Measurements from ENCODE around the gene NUP98.
"Not testable (repeated sequence)": the region's sequence is repeated elsewhere in the genome, so short reads cannot be mapped to it uniquely, and the experiment has no call there.

Gene NUP98

DNA sequence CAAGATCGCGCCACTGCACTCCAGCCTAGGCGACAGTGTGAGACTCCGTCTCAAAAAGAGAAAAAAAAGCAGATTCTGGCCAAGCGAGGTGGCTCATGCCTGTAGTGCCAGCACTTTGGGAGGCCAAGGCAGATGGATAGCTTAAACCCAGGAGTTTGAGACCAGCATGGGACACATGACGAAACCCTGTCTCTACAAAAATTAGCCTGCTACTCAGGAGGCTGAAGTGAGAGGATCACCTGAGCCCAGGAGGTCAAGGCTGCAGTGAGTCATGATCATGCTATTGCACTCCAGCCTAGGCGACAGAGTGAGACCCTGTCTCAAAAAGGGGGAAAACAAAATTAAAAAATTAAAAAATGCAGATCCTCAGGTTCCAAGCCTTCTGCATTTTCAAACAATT lies 25.0 kb upstream of the NUP98 start:
- H3K9me3 ChIP-seq (ENCODE audit: control extremely low read depth in 1 of 5, control insufficient read depth in 4 of 5, insufficient read depth in 2 of 5, low read depth in 1 of 5, low read length in 4 of 5): no peaks in the 10 kb centered on the region
- CTCF ChIA-PET: interaction anchor here (0.6 to 11.9 kb wide), 8 partner anchors 12 to 251 kb away, joined by 3 to 266 read pairs (median 6); partner anchors contain the start of genes PGAP2 and RHOG
- POLR2A ChIA-PET: no interaction called here
- DNase-seq: no peak
- H3K27ac ChIP-seq (ENCODE audit: insufficient read depth in 1 of 2, low read depth in 1 of 2, low read length in 2 of 2, poor library complexity in 1 of 2, severe bottlenecking in 2 of 2): no peak overlapping the region
- peaks cover 3 to 44% (median 20%) of the 10 kb centered on the region in 4 experiments for H3K36me3 ChIP-seq (ENCODE audit: control insufficient read depth in 4 of 4, insufficient read depth in 4 of 4, low read length in 3 of 4)
- H3K27me3 ChIP-seq (replicated peaks in 2 of 5; ENCODE audit: control insufficient read depth in 4 of 5, insufficient read depth in 5 of 5, low read length in 4 of 5): no peaks in the 10 kb centered on the region
- no peak overlapping the region for H3K4me3 ChIP-seq (ENCODE audit: control insufficient read depth in 1 of 7, extremely low read depth in 1 of 7, insufficient read depth in 4 of 7, low read depth in 2 of 7, low read length in 6 of 7)
- H3K4me1 ChIP-seq (ENCODE audit: control extremely low read depth in 1 of 4, control insufficient read depth in 4 of 4, insufficient read depth in 4 of 4, low read length in 3 of 4): peaks cover 0 to 16% (median 8%) of the 10 kb centered on the region in 4 experiments
- 95% methylated on average over 6 of the region's 7 CpGs for WGBS (ENCODE audit: insufficient coverage)

DNA sequence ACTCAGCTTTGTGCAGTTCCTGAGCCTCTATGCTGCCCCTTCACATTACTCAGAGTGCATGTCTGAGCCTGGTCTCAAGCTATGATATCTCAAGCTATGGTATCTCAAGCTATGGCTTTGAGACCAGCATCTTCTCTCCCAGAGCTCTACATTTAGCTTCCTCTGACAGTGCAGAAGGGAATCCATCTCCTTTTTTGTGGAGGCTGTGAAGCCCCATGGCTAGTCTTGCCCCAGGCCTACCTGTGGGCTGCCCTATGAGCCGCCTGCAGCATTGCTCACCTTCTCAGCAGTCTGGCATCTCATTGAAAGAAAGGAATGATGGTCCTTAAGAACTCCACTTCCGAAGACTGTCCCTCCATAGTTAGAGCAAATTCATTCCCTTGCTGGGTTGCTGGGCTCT lies 23.6 kb upstream of the NUP98 start:
- H3K4me3 ChIP-seq (ENCODE audit: control insufficient read depth in 1 of 7, extremely low read depth in 1 of 7, insufficient read depth in 4 of 7, low read depth in 2 of 7, low read length in 6 of 7): no peak overlapping the region
- no peak overlapping the region for H3K27ac ChIP-seq (ENCODE audit: insufficient read depth in 1 of 2, low read depth in 1 of 2, low read length in 2 of 2, poor library complexity in 1 of 2, severe bottlenecking in 2 of 2)
- peaks cover 0 to 19% (median 11%) of the 10 kb centered on the region in 4 experiments for H3K4me1 ChIP-seq (ENCODE audit: control extremely low read depth in 1 of 4, control insufficient read depth in 4 of 4, insufficient read depth in 4 of 4, low read length in 3 of 4)
- H3K9me3 ChIP-seq (ENCODE audit: control extremely low read depth in 1 of 5, control insufficient read depth in 4 of 5, insufficient read depth in 2 of 5, low read depth in 1 of 5, low read length in 4 of 5): no peaks in the 10 kb centered on the region
- H3K27me3 ChIP-seq (replicated peaks in 2 of 5; ENCODE audit: control insufficient read depth in 4 of 5, insufficient read depth in 5 of 5, low read length in 4 of 5): no peaks in the 10 kb centered on the region
- WGBS (ENCODE audit: insufficient coverage): 83% methylated on average over 1 of the region's 2 CpGs
- H3K36me3 ChIP-seq (ENCODE audit: control insufficient read depth in 4 of 4, insufficient read depth in 4 of 4, low read length in 3 of 4): peaks cover 0 to 34% (median 12%) of the 10 kb centered on the region in 4 experiments
- ChIA-PET POLR2A (no interaction called here), CTCF (interaction anchor here (1.2 to 11.9 kb wide), 5 partner anchors 8 to 252 kb away, joined by 3 to 266 read pairs (median 18); partner anchors contain the start of genes PGAP2 and RHOG)
- no peak for DNase-seq

DNA sequence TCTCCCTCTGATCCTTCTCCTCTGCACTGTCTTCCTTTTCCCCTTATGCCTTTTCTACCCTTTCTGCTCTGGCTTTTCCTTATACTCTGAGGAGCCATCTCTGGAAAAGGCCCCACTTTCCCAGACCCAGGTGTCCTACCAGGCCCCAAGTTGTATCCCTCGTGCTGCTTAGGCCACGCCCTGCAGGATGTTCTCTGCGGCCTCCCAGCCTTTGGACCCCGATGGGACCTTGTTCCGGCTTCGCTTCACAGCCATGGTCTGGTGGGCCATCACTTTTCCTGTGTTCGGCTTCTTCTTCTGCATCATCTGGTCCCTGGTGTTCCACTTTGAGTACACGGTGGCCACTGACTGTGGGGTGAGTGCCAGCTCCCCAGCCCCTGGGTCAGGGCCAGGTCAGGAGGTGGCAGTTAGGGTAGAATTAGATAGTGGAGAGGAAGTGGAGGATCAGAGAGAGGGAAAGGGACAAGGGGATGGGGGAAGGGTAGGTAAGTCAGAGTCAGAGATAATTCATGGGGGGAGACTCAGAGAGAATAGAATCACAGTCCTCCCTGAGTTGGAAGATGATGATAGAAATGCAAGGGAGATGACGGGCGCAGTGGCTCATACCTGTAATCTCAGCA lies 19.9 kb upstream of the NUP98 start:
- peaks cover 0 to 10% (median 5%) of the 10 kb centered on the region in 4 experiments for H3K4me1 ChIP-seq (ENCODE audit: control extremely low read depth in 1 of 4, control insufficient read depth in 4 of 4, insufficient read depth in 4 of 4, low read length in 3 of 4)
- no peaks in the 10 kb centered on the region for H3K27me3 ChIP-seq (replicated peaks in 2 of 5; ENCODE audit: control insufficient read depth in 4 of 5, insufficient read depth in 5 of 5, low read length in 4 of 5)
- no peak for DNase-seq
- H3K4me3 ChIP-seq (ENCODE audit: control insufficient read depth in 1 of 7, extremely low read depth in 1 of 7, insufficient read depth in 4 of 7, low read depth in 2 of 7, low read length in 6 of 7): no peak overlapping the region
- ChIA-PET CTCF (interaction anchor here (0.8 to 11.9 kb wide), 6 partner anchors 7 to 256 kb away, joined by 3 to 266 read pairs (median 8); partner anchors contain the start of genes PGAP2 and RHOG), POLR2A (no interaction called here)
- no peaks in the 10 kb centered on the region for H3K9me3 ChIP-seq (ENCODE audit: control extremely low read depth in 1 of 5, control insufficient read depth in 4 of 5, insufficient read depth in 2 of 5, low read depth in 1 of 5, low read length in 4 of 5)
- no peak overlapping the region for H3K27ac ChIP-seq (ENCODE audit: insufficient read depth in 1 of 2, low read depth in 1 of 2, low read length in 2 of 2, poor library complexity in 1 of 2, severe bottlenecking in 2 of 2)
- H3K36me3 ChIP-seq (ENCODE audit: control insufficient read depth in 4 of 4, insufficient read depth in 4 of 4, low read length in 3 of 4): peaks cover 0 to 16% (median 4%) of the 10 kb centered on the region in 4 experiments
- WGBS (ENCODE audit: insufficient coverage): 87% methylated on average over 10 of the region's 10 CpGs

DNA sequence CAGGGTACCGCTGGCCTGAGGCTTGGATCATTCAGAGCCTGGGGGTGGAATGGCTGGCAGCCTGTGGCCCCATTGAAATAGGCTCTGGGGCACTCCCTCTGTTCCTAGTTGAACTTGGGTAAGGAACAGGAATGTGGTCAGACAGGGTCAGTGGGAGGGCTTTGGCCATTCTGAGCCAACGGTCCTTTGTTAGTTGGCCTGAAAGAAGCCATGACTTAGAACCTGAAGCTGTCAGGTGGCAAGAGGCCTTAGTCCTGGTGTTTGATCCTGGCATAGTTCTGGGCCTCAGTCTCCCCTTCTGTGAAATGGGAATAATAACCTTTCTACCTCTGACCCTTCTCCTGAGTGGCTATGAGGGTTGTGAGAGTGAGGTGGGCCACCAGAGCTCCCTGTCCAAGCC lies 19.3 kb upstream of the NUP98 start:
- Histone ChIP-seq H3K9me3 (ENCODE audit: control extremely low read depth in 1 of 5, control insufficient read depth in 4 of 5, insufficient read depth in 2 of 5, low read depth in 1 of 5, low read length in 4 of 5) (no peaks in the 10 kb centered on the region), H3K27me3 (replicated peaks in 2 of 5; ENCODE audit: control insufficient read depth in 4 of 5, insufficient read depth in 5 of 5, low read length in 4 of 5) (no peaks in the 10 kb centered on the region), H3K4me1 (ENCODE audit: control extremely low read depth in 1 of 4, control insufficient read depth in 4 of 4, insufficient read depth in 4 of 4, low read length in 3 of 4) (peaks cover 0 to 10% (median 5%) of the 10 kb centered on the region in 4 experiments), H3K36me3 (ENCODE audit: control insufficient read depth in 4 of 4, insufficient read depth in 4 of 4, low read length in 3 of 4) (peaks cover 0 to 16% (median 4%) of the 10 kb centered on the region in 4 experiments), H3K27ac (ENCODE audit: insufficient read depth in 1 of 2, low read depth in 1 of 2, low read length in 2 of 2, poor library complexity in 1 of 2, severe bottlenecking in 2 of 2) (no peak overlapping the region), H3K4me3 (ENCODE audit: control insufficient read depth in 1 of 7, extremely low read depth in 1 of 7, insufficient read depth in 4 of 7, low read depth in 2 of 7, low read length in 6 of 7) (no peak overlapping the region)
- ChIA-PET CTCF (interaction anchor here (0.8 to 11.9 kb wide), 7 partner anchors 6 to 256 kb away, joined by 3 to 266 read pairs (median 6); partner anchors contain the start of genes PGAP2 and RHOG), POLR2A (no interaction called here)
- no peak for DNase-seq
- 83% methylated on average over 1 of the region's 2 CpGs for WGBS (ENCODE audit: insufficient coverage)

DNA sequence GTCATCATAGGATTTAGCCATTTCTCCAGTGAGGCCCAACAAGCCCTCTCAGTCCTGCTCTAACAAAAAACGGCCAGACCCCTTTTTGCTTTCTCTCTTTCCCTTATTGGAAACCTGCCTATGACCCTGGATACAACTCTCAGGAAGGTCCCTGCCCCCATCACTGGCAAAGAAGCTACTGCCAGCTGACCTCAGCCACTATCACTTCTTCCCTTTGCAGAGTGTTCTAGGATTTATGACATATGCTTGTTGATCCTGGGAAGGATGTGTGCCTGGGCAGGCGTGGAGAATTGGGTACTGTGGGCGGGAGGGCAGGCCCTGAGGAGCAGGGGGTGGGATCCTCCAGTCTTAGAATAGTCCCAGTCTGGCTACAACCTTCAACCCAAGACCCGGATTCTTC lies 18.5 kb upstream of the NUP98 start:
- Histone ChIP-seq H3K9me3 (ENCODE audit: control extremely low read depth in 1 of 5, control insufficient read depth in 4 of 5, insufficient read depth in 2 of 5, low read depth in 1 of 5, low read length in 4 of 5) (no peaks in the 10 kb centered on the region), H3K27ac (ENCODE audit: insufficient read depth in 1 of 2, low read depth in 1 of 2, low read length in 2 of 2, poor library complexity in 1 of 2, severe bottlenecking in 2 of 2) (no peak overlapping the region), H3K4me1 (ENCODE audit: control extremely low read depth in 1 of 4, control insufficient read depth in 4 of 4, insufficient read depth in 4 of 4, low read length in 3 of 4) (peaks cover 0 to 10% (median 5%) of the 10 kb centered on the region in 4 experiments), H3K4me3 (ENCODE audit: control insufficient read depth in 1 of 7, extremely low read depth in 1 of 7, insufficient read depth in 4 of 7, low read depth in 2 of 7, low read length in 6 of 7) (no peak overlapping the region), H3K27me3 (replicated peaks in 2 of 5; ENCODE audit: control insufficient read depth in 4 of 5, insufficient read depth in 5 of 5, low read length in 4 of 5) (no peaks in the 10 kb centered on the region), H3K36me3 (ENCODE audit: control insufficient read depth in 4 of 4, insufficient read depth in 4 of 4, low read length in 3 of 4) (peaks cover 0 to 19% (median 7%) of the 10 kb centered on the region in 4 experiments)
- WGBS (ENCODE audit: insufficient coverage): 83% methylated on average over 2 of the region's 4 CpGs
- POLR2A ChIA-PET: no interaction called here
- DNase-seq: no peak
- CTCF ChIA-PET: interaction anchor here (1.4 to 11.9 kb wide), 6 partner anchors 4 to 257 kb away, joined by 4 to 266 read pairs (median 72); partner anchors contain the start of genes PGAP2 and RHOG

DNA sequence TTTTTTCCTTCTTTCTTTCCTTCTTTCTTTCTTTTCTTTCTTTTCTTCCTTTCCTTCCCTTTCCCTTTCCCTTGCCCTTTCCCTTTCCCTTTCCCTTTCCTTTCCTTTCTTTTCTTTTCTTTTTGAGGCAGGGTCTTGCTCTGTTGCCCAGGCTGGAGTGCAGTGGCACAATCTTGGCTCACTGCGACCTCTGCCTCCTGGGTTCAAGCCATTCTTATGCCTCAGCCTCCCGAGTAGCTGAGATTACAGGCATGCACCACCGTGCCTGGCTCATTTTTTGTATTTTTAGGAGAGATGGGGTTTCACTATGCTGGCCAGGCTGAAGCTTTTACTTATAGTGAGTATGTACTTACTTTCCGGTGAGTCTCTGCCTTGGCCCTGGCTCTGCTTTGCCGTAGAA lies 17.5 kb upstream of the NUP98 start:
- H3K27me3 ChIP-seq (replicated peaks in 2 of 5; ENCODE audit: control insufficient read depth in 4 of 5, insufficient read depth in 5 of 5, low read length in 4 of 5); H3K27ac ChIP-seq (ENCODE audit: insufficient read depth in 1 of 2, low read depth in 1 of 2, low read length in 2 of 2, poor library complexity in 1 of 2, severe bottlenecking in 2 of 2); POLR2A ChIA-PET; H3K4me1 ChIP-seq (ENCODE audit: control extremely low read depth in 1 of 4, control insufficient read depth in 4 of 4, insufficient read depth in 4 of 4, low read length in 3 of 4); H3K9me3 ChIP-seq (ENCODE audit: control extremely low read depth in 1 of 5, control insufficient read depth in 4 of 5, insufficient read depth in 2 of 5, low read depth in 1 of 5, low read length in 4 of 5); DNase-seq; H3K4me3 ChIP-seq (ENCODE audit: control insufficient read depth in 1 of 7, extremely low read depth in 1 of 7, insufficient read depth in 4 of 7, low read depth in 2 of 7, low read length in 6 of 7): not testable (repeated sequence)
- H3K36me3 ChIP-seq (ENCODE audit: control insufficient read depth in 4 of 4, insufficient read depth in 4 of 4, low read length in 3 of 4): peaks cover 0 to 23% (median 7%) of the 10 kb centered on the region in 4 experiments
- CTCF ChIA-PET: interaction anchor here (0.9 to 11.6 kb wide), 5 partner anchors 4 to 258 kb away, joined by 3 to 134 read pairs (median 17); partner anchors contain the start of gene PGAP2
- WGBS (ENCODE audit: insufficient coverage): 100% methylated on average over 5 of the region's 5 CpGs

DNA sequence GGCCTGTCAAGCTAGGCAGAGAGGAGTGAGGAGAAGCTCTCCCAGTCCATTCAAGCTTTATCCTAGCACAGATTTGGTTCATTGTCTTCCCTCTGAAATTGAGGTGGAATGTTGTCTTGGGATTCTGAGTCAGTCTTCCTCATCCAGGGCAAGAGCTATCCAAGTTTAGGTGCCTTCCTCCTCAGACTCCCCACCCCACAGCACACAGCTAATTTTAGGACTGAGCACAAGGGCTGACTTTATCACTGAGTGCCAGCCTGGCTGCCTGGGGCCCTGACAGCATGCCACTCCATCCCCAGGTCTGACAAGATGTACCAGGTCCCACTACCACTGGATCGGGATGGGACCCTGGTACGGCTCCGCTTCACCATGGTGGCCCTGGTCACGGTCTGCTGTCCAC lies 13.6 kb upstream of the NUP98 start:
- 96% methylated on average over 4 of the region's 4 CpGs for WGBS (ENCODE audit: insufficient coverage)
- Histone ChIP-seq H3K4me3 (ENCODE audit: control insufficient read depth in 1 of 7, extremely low read depth in 1 of 7, insufficient read depth in 4 of 7, low read depth in 2 of 7, low read length in 6 of 7) (no peak overlapping the region), H3K9me3 (ENCODE audit: control extremely low read depth in 1 of 5, control insufficient read depth in 4 of 5, insufficient read depth in 2 of 5, low read depth in 1 of 5, low read length in 4 of 5) (no peaks in the 10 kb centered on the region), H3K27ac (ENCODE audit: insufficient read depth in 1 of 2, low read depth in 1 of 2, low read length in 2 of 2, poor library complexity in 1 of 2, severe bottlenecking in 2 of 2) (no peak overlapping the region), H3K27me3 (replicated peaks in 2 of 5; ENCODE audit: control insufficient read depth in 4 of 5, insufficient read depth in 5 of 5, low read length in 4 of 5) (no peaks in the 10 kb centered on the region), H3K4me1 (ENCODE audit: control extremely low read depth in 1 of 4, control insufficient read depth in 4 of 4, insufficient read depth in 4 of 4, low read length in 3 of 4) (peaks cover 0 to 19% (median 12%) of the 10 kb centered on the region in 4 experiments), H3K36me3 (ENCODE audit: control insufficient read depth in 4 of 4, insufficient read depth in 4 of 4, low read length in 3 of 4) (peaks cover 0 to 15% (median 2%) of the 10 kb centered on the region in 4 experiments)
- ChIA-PET POLR2A (no interaction called here), CTCF (interaction anchor here (0.9 to 11.6 kb wide), 11 partner anchors 9 to 262 kb away, joined by 3 to 136 read pairs (median 34); partner anchors contain the start of genes NUP98 and RHOG)
- DNase-seq: no peak
